Midbrain (tissue), 1 donor: ENCODE measurements around the gene LY6G6C.

Experiments used
- DNase-seq: peaks from one replicate; lab custom pipeline; 2025; lab: John Stamatoyannopoulos, UW

Gene LY6G6C

GRCh38 chr6:31706599-31706998 is 14.9 kb downstream of the LY6G6C start, which contains the start of gene LY6G6F:
Gene LY6G6F, plus strand, starts transcription at chr6:31706866. Its CDS starts 41 bp downstream, at chr6:31706907.
- DNase-seq = no peak

GRCh38 chr6:31705931-31706330 is 15.6 kb downstream of the LY6G6C start:
- no peak for DNase-seq

- peak; percentile 98 for DNase-seq
Observed at GRCh38 chr6:31702819-31703716, 18.5 kb downstream of the LY6G6C start, which contains the start of gene ABHD16A. Gene ABHD16A, minus strand, starts transcription at chr6:31703324. Its CDS starts 43 bp downstream, at chr6:31703281.

- DNase-seq = peak; percentile 48
Observed at GRCh38 chr6:31702405-31702818, 19.1 kb downstream of the LY6G6C start.

- no peak for DNase-seq
Observed at GRCh38 chr6:31701666-31702404, 19.7 kb downstream of the LY6G6C start.

GRCh38 chr6:31700740-31701401 is 20.7 kb downstream of the LY6G6C start:
- DNase-seq = no peak

- no peak for DNase-seq
Observed at GRCh38 chr6:31697555-31697954, 24.0 kb downstream of the LY6G6C start.

- DNase-seq = no peak
Observed at GRCh38 chr6:31693535-31693934, 28.0 kb downstream of the LY6G6C start.

GRCh38 chr6:31692886-31693285 is 28.7 kb downstream of the LY6G6C start:
- no peak for DNase-seq

GRCh38 chr6:31692353-31692752 is 29.2 kb downstream of the LY6G6C start:
- no peak for DNase-seq

GRCh38 chr6:31691564-31692108 is 29.9 kb downstream of the LY6G6C start:
- no peak for DNase-seq

- no peak for DNase-seq
Observed at GRCh38 chr6:31691078-31691463, 30.5 kb downstream of the LY6G6C start.

- no peak for DNase-seq
Observed at GRCh38 chr6:31690231-31691077, 31.1 kb downstream of the LY6G6C start.

GRCh38 chr6:31689249-31690110 is 32.1 kb downstream of the LY6G6C start:
- DNase-seq = no peak

- DNase-seq = no peak
Observed at GRCh38 chr6:31687860-31688693, 33.5 kb downstream of the LY6G6C start.

GRCh38 chr6:31687321-31687720 is 34.2 kb downstream of the LY6G6C start:
- no peak for DNase-seq

- DNase-seq = no peak
Observed at GRCh38 chr6:31686483-31686882, 35.1 kb downstream of the LY6G6C start.

- DNase-seq = no peak
Observed at GRCh38 chr6:31683591-31683990, 38.0 kb downstream of the LY6G6C start.

GRCh38 chr6:31681135-31681671 is 40.3 kb downstream of the LY6G6C start:
- peak; percentile 32 for DNase-seq
